GM23338 (cell line): Measurements from ENCODE around the gene SRSF7. TPM values are rescaled to one million over a fixed set of nuclear protein-coding genes. Genes with fewer than 3 reads are reported as not detected.

ENCODE experiments used
- ATAC-seq: fragments of 200-7000 bp; cut with Tn5 transposase; 3 replicates; pipeline ENCODE4 v1.9.1; 2020
- DNase-seq: peaks from one replicate; pipeline ENCODE4 v3.0.0-alpha.2; 2015; ENCODE audit warnings: low spot score
- H2AFZ ChIP-seq: fragments of 200-600 bp; sonication (generic); 2 replicates; pipeline ENCODE4 v1.8.0; 2016; ENCODE audit warnings: antibody characterized with exemption, mild to moderate bottlenecking, moderate library complexity
- H3F3A ChIP-seq: fragments of 200-600 bp; sonication (generic); replicated peaks from 2 replicates; pipeline ENCODE4 v1.8.0; 2017; ENCODE audit warnings: antibody characterized with exemption, mixed run types, low read depth
- H3K27ac ChIP-seq: fragments of 200-600 bp; sonication (generic); 2 replicates; pipeline ENCODE4 v1.6.1; 2016; ENCODE audit warnings: low read depth
- H3K27me3 ChIP-seq: fragments of 200-600 bp; sonication (generic); 2 replicates; pipeline ENCODE4 v1.8.0; 2016; ENCODE audit warnings: mild to moderate bottlenecking, mixed run types, moderate library complexity; ENCODE audit not compliant: insufficient read depth
- H3K36me3 ChIP-seq: fragments of 200-600 bp; sonication (generic); 2 replicates; pipeline ENCODE4 v1.8.0; 2016; ENCODE audit warnings: mild to moderate bottlenecking; ENCODE audit not compliant: insufficient read depth
- H3K4me1 ChIP-seq: fragments of 200-600 bp; sonication (generic); 2 replicates; pipeline ENCODE4 v1.8.0; 2016; ENCODE audit warnings: mild to moderate bottlenecking, moderate library complexity; ENCODE audit not compliant: insufficient read depth
- H3K4me2 ChIP-seq: fragments of 200-600 bp; sonication (generic); 2 replicates; pipeline ENCODE4 v1.7.1; 2017; ENCODE audit warnings: mixed run types
- H3K4me3 ChIP-seq: fragments of 200-600 bp; sonication (generic); 2 replicates; pipeline ENCODE4 v1.6.1; 2016; ENCODE audit warnings: mixed run types
- H3K79me2 ChIP-seq: fragments of 200-600 bp; sonication (generic); replicated peaks from 2 replicates; pipeline ENCODE4 v1.8.0; 2017; ENCODE audit warnings: mild to moderate bottlenecking; ENCODE audit not compliant: insufficient read depth
- H3K9me2 ChIP-seq: fragments of 200-600 bp; sonication (generic); 2 replicates; pipeline ENCODE4 v1.8.0; 2017; ENCODE audit not compliant: insufficient read depth
- H4K20me1 ChIP-seq: fragments of 200-600 bp; sonication (generic); replicated peaks from 2 replicates; pipeline ENCODE4 v1.8.0; 2017; ENCODE audit warnings: mild to moderate bottlenecking; ENCODE audit not compliant: insufficient read depth
- H3K27ac Mint-ChIP-seq: 2 replicates; pipeline ENCODE4 v1.8.0; 2020; ENCODE audit warnings: inconsistent platforms, mild to moderate bottlenecking, moderate library complexity, mixed read lengths
- H3K27me3 Mint-ChIP-seq: 3 replicates; pipeline ENCODE4 v1.8.0; 2022; ENCODE audit warnings: low read depth, mild to moderate bottlenecking, moderate library complexity, mixed read lengths, inconsistent platforms; ENCODE audit not compliant: insufficient read depth, poor library complexity
- H3K36me3 Mint-ChIP-seq: 3 replicates; pipeline ENCODE4 v1.8.0; 2021; ENCODE audit warnings: low read depth, mild to moderate bottlenecking, inconsistent platforms, moderate library complexity, mixed read lengths
- H3K4me1 Mint-ChIP-seq: 3 replicates; pipeline ENCODE4 v1.8.0; 2020; ENCODE audit warnings: mild to moderate bottlenecking, inconsistent platforms, mixed read lengths
- H3K4me3 Mint-ChIP-seq: 3 replicates; pipeline ENCODE4 v1.8.0; 2021; ENCODE audit warnings: moderate library complexity, mild to moderate bottlenecking, inconsistent platforms, mixed read lengths
- H3K9me3 Mint-ChIP-seq: 3 replicates; pipeline ENCODE4 v1.8.0; 2020; ENCODE audit warnings: moderate library complexity, mild to moderate bottlenecking, inconsistent platforms, mixed read lengths
- CREB1 ChIP-seq: fragments of 250-450 bp; sonication (Bioruptor Pico); IDR thresholded peaks from 2 replicates; pipeline ENCODE4 v1.5.0; 2020; ENCODE audit warnings: low read depth, mild to moderate bottlenecking, moderate library complexity
- CTCF ChIP-seq, 2 experiments: fragments of 200-600 bp in 1 of 2; sonication (generic) in 1 of 2; conservative IDR thresholded peaks; 2 replicates each; pipeline versions ENCODE4 v1.5.1 to v1.6.1; 2016 to 2017; ENCODE audit warnings: antibody characterized with exemption in 2 of 2, low read depth in 2 of 2, mild to moderate bottlenecking in 2 of 2, moderate library complexity in 1 of 2
- EZH2phosphoT487 ChIP-seq: fragments of 200-600 bp; sonication (generic); IDR thresholded peaks from one replicate; pipeline ENCODE4 v1.8.1; 2018; ENCODE audit warnings: antibody characterized with exemption; ENCODE audit not compliant: unreplicated experiment
- POLR2AphosphoS5 ChIP-seq: IDR thresholded peaks from 2 replicates; pipeline ENCODE4 v1.6.1; 2016; ENCODE audit warnings: antibody characterized with exemption, low read depth
- STAT1 ChIP-seq: IDR thresholded peaks from one replicate; pipeline ENCODE4 v1.6.1; 2016; ENCODE audit warnings: antibody characterized with exemption; ENCODE audit not compliant: unreplicated experiment
- ZNF114 ChIP-seq: fragments of 250-450 bp; sonication (Bioruptor Pico); IDR thresholded peaks from 2 replicates; pipeline ENCODE4 v1.5.0; 2020; ENCODE audit warnings: mild to moderate bottlenecking, moderate library complexity
- ZNF462 ChIP-seq: fragments of 250-450 bp; sonication (Bioruptor Pico); IDR thresholded peaks from 2 replicates; pipeline ENCODE4 v1.5.0; 2020; ENCODE audit warnings: mild to moderate bottlenecking, moderate library complexity
- polyA plus RNA-seq: library from polyadenylated mRNA; unstranded; fragments of >200 nt; fragmentation: Nextera tagmentation; extraction: Ambion mirVana; gene quantifications from 2 replicates; pipeline ENCODE4 v1.2.1, GENCODE V29; 2016
- total RNA-seq: library from RNA; depleted of rRNA; stranded (reverse); fragments of >200 nt; shearing (Covaris generic); gene quantifications from 2 replicates; pipeline ENCODE4 v1.2.3, GENCODE V29; 2014
- TF ChIP-seq, protein P1 (sequence below): IDR thresholded peaks from one replicate; pipeline ENCODE4 v1.6.1; 2018; ENCODE audit warnings: antibody characterized with exemption; ENCODE audit not compliant: unreplicated experiment
- TF ChIP-seq, protein P2 (sequence below): IDR thresholded peaks from 2 replicates; pipeline ENCODE4 v1.6.1; 2016; ENCODE audit warnings: antibody characterized with exemption

Gene SRSF7
- total and polyA plus RNA-seq, 2 experiments from 2014 or later = 251 to 572 TPM

GRCh38 chr2:38750011-38750890 is 910 bp downstream of the SRSF7 start:
- no peak for DNase-seq
- H3K4me3 ChIP-seq = peak overlapping the region; percentile 99
- peaks cover 12% of the 10 kb centered on the region for H3K4me1 ChIP-seq
- no peak overlapping the region for H2AFZ ChIP-seq
- TF ChIP-seq, protein P1, sequence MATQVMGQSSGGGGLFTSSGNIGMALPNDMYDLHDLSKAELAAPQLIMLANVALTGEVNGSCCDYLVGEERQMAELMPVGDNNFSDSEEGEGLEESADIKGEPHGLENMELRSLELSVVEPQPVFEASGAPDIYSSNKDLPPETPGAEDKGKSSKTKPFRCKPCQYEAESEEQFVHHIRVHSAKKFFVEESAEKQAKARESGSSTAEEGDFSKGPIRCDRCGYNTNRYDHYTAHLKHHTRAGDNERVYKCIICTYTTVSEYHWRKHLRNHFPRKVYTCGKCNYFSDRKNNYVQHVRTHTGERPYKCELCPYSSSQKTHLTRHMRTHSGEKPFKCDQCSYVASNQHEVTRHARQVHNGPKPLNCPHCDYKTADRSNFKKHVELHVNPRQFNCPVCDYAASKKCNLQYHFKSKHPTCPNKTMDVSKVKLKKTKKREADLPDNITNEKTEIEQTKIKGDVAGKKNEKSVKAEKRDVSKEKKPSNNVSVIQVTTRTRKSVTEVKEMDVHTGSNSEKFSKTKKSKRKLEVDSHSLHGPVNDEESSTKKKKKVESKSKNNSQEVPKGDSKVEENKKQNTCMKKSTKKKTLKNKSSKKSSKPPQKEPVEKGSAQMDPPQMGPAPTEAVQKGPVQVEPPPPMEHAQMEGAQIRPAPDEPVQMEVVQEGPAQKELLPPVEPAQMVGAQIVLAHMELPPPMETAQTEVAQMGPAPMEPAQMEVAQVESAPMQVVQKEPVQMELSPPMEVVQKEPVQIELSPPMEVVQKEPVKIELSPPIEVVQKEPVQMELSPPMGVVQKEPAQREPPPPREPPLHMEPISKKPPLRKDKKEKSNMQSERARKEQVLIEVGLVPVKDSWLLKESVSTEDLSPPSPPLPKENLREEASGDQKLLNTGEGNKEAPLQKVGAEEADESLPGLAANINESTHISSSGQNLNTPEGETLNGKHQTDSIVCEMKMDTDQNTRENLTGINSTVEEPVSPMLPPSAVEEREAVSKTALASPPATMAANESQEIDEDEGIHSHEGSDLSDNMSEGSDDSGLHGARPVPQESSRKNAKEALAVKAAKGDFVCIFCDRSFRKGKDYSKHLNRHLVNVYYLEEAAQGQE = no peak
- TF ChIP-seq STAT1 (no peak), CTCF (conservative IDR thresholded peaks at IDR 0.05; ENCODE audit: low read depth in 2 of 2) (no peak), POLR2AphosphoS5 (no peak), ZNF114 (CRISPR knock-in tag) (no peak), ZNF462 (CRISPR knock-in tag) (no peak), CREB1 (CRISPR knock-in tag) (no peak), EZH2phosphoT487 (no peak)
- TF ChIP-seq, protein P2, sequence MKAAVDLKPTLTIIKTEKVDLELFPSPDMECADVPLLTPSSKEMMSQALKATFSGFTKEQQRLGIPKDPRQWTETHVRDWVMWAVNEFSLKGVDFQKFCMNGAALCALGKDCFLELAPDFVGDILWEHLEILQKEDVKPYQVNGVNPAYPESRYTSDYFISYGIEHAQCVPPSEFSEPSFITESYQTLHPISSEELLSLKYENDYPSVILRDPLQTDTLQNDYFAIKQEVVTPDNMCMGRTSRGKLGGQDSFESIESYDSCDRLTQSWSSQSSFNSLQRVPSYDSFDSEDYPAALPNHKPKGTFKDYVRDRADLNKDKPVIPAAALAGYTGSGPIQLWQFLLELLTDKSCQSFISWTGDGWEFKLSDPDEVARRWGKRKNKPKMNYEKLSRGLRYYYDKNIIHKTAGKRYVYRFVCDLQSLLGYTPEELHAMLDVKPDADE = no peak
- peak overlapping the region; percentile 98 for H3K4me2 ChIP-seq
- H3K9me2 ChIP-seq = no peaks in the 10 kb centered on the region
- H3K27ac Mint-ChIP-seq = peak overlapping the region; percentile 100
- H3K9me3 Mint-ChIP-seq = peaks cover 6% of the 10 kb centered on the region; the same call in 2 of the 3 replicates
- H3K4me1 Mint-ChIP-seq = peaks cover 39% of the 10 kb centered on the region
- peaks cover 42% of the 10 kb centered on the region for H4K20me1 ChIP-seq
- H3K27me3 ChIP-seq = no peaks in the 10 kb centered on the region
- H3K27ac ChIP-seq = peak overlapping the region; percentile 98
- H3K79me2 ChIP-seq = peaks cover 59% of the 10 kb centered on the region
- peaks cover 25% of the 10 kb centered on the region for H3K27me3 Mint-ChIP-seq
- peak; percentile 24 for ATAC-seq
- H3K36me3 ChIP-seq = peaks cover 48% of the 10 kb centered on the region
- H3K36me3 Mint-ChIP-seq = peaks cover 60% of the 10 kb centered on the region
- peaks cover 52% of the 10 kb centered on the region for H3F3A ChIP-seq
- peak overlapping the region; percentile 98 for H3K4me3 Mint-ChIP-seq
